PFSK-1 (cell line): ENCODE results near the gene UBQLN1.

Experiments used
- FOXP2 ChIP-seq: optimal IDR thresholded peaks from 2 replicates; pipeline ENCODE3; 2011; ENCODE audit warnings: borderline replicate concordance, control low read depth, inconsistent platforms; ENCODE audit not compliant: insufficient read depth; ENCODE audit errors: extremely low read length, extremely low read depth
- POLR2AphosphoS5 ChIP-seq: IDR thresholded peaks from 2 replicates; pipeline ENCODE4 v1.6.1; 2012; ENCODE audit warnings: low read depth, mild to moderate bottlenecking, control low read depth, low read length, moderate library complexity
- REST ChIP-seq, 2 experiments: IDR thresholded peaks; 2 replicates each; pipeline versions ENCODE4 v1.6.1 to v1.8.0; 2011 to 2012; ENCODE audit warnings: low read depth in 2 of 2, low read length in 2 of 2, control low read depth in 1 of 2, inconsistent platforms in 1 of 2, mild to moderate bottlenecking in 1 of 2, moderate library complexity in 1 of 2; ENCODE audit not compliant: insufficient read depth in 1 of 2
- SIN3A ChIP-seq: IDR thresholded peaks from 2 replicates; pipeline ENCODE4 v1.6.1; 2012; ENCODE audit warnings: mild to moderate bottlenecking, low read length, moderate library complexity, borderline replicate concordance; ENCODE audit not compliant: insufficient read depth
- TAF1 ChIP-seq: IDR thresholded peaks from 2 replicates; pipeline ENCODE4 v1.6.1; 2012; ENCODE audit warnings: low read length, control low read depth, borderline replicate concordance; ENCODE audit not compliant: insufficient read depth

The UBQLN1 gene

DNA sequence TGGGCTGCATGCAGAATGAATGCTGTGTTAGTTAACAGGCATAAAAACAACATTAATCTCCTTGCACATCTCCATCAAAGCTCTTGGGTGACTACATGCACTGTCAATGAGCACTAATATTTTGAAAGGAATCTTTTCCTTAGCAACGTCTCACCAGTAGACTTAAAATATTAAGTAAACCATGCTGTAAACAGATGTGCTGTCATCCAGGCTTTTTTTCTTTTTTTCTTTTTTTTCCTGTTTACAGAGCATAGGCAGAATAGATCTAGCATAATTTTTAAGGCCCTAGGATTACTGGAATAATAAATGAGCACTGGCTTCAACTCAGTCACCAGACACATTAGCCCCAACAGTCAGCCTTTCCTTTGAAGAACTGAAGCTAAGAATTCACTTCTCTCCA is 36.3 kb downstream of the UBQLN1 start:
- no peak for TF ChIP-seq FOXP2
- TF ChIP-seq REST (IDR thresholded peaks at IDR 0.05; ENCODE audit: insufficient read depth in 1 of 2, low read depth in 2 of 2, low read length in 2 of 2): no peak
- TF ChIP-seq TAF1: no peak
- no peak for TF ChIP-seq POLR2AphosphoS5
- TF ChIP-seq SIN3A: no peak

GRCh38 chr9:83670381-83670780 is 37.4 kb downstream of the UBQLN1 start:
- TF ChIP-seq POLR2AphosphoS5: no peak
- no peak for TF ChIP-seq FOXP2
- no peak for TF ChIP-seq SIN3A
- TF ChIP-seq TAF1: no peak
- TF ChIP-seq REST (IDR thresholded peaks at IDR 0.05; ENCODE audit: insufficient read depth in 1 of 2, low read depth in 2 of 2, low read length in 2 of 2): no peak

DNA sequence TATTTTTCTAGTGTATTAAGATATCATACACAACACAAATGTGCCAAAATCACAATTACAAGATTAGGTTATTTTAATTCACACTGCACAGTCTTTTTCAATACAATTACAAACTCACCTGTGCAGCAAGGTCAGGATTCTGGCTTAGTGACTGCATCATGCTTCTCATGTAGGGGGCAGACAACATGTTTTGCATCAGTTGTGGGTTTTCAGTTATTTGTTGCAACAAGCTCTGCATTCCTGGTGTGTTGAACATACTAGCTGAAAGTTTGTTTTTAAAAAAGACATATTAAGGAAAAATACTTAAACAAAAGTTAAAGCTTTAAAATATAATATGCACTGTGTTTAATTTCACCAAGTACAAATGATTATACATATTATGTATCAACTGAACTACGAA is 38.7 kb downstream of the UBQLN1 start:
- no peak for TF ChIP-seq SIN3A
- TF ChIP-seq REST (IDR thresholded peaks at IDR 0.05; ENCODE audit: insufficient read depth in 1 of 2, low read depth in 2 of 2, low read length in 2 of 2): no peak
- TF ChIP-seq POLR2AphosphoS5: no peak
- no peak for TF ChIP-seq FOXP2
- TF ChIP-seq TAF1: no peak

DNA sequence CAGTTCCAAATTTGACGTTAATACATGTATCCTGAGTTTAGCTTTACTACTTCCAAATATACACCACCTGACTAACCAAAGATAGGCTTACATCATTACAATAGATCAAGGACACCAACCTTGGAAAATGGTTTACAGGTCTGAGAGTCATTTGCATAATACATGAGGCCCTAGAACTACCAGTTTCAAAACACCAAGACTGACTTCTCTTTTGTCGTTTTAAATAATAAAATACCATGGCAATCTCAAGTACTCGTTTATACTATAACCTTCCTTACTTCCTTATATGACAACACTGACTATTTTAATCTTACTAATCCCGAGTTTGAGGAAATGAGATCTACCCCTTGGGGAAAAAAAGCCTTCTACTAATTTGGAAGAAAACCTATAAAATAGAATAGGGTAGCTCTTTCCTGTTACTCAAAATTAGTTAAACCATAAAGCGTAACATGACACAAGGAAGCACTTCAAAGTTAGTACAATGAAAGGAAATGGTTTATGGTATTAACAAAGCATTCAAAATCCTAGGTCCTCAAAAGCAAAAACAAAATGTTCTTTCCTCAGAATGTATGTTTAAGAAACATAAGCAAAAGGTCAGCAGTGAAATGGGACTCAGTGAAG is 42.1 kb downstream of the UBQLN1 start:
- no peak for TF ChIP-seq REST (IDR thresholded peaks at IDR 0.05; ENCODE audit: insufficient read depth in 1 of 2, low read depth in 2 of 2, low read length in 2 of 2)
- TF ChIP-seq SIN3A: no peak
- TF ChIP-seq FOXP2: no peak
- TF ChIP-seq TAF1: no peak
- no peak for TF ChIP-seq POLR2AphosphoS5

GRCh38 chr9:83662933-83663332 is 44.8 kb downstream of the UBQLN1 start:
- TF ChIP-seq SIN3A (no peak), FOXP2 (no peak)
